GM19324 (cell line): Measurements from ENCODE around the gene CACNA1D.
"Not testable (repeated sequence)": the region's sequence is repeated elsewhere in the genome, so short reads cannot be mapped to it uniquely, and the experiment has no call there.

Source experiments
- ATAC-seq: cut with Tn5 transposase; IDR thresholded peaks from one replicate; pipeline ENCODE4 v1.9.1; 2021; ENCODE audit warnings: mild to moderate bottlenecking, moderate library complexity; ENCODE audit not compliant: unreplicated experiment, low FRiP score

The CACNA1D gene

GRCh38 chr3:53493963-53494791, at the start of gene CACNA1D:
TSS of gene CACNA1D (plus strand) at chr3:53494611. CDS start at chr3:53495167, 556 bp downstream.
- no peak for ATAC-seq

- no peak for ATAC-seq
Observed at GRCh38 chr3:53457068-53457467, 37.3 kb upstream of the CACNA1D start.

- no peak for ATAC-seq
Observed at GRCh38 chr3:53460326-53460725, 34.1 kb upstream of the CACNA1D start.

GRCh38 chr3:53464424-53464823, 30.0 kb upstream of the CACNA1D start:
- ATAC-seq: no peak

- ATAC-seq: not testable (repeated sequence)
Observed at GRCh38 chr3:53469758-53470157, 24.7 kb upstream of the CACNA1D start.

- ATAC-seq: no peak
Observed at GRCh38 chr3:53473422-53473821, 21.0 kb upstream of the CACNA1D start.

- not testable (repeated sequence) for ATAC-seq
Observed at GRCh38 chr3:53476372-53476771, 18.0 kb upstream of the CACNA1D start.

GRCh38 chr3:53477689-53478088, 16.7 kb upstream of the CACNA1D start:
- not testable (repeated sequence) for ATAC-seq

- ATAC-seq: no peak
Observed at GRCh38 chr3:53478166-53478830, 16.1 kb upstream of the CACNA1D start.

GRCh38 chr3:53478921-53479664, 15.3 kb upstream of the CACNA1D start:
- no peak for ATAC-seq

GRCh38 chr3:53482227-53482626, 12.2 kb upstream of the CACNA1D start:
- ATAC-seq: no peak

- no peak for ATAC-seq
Observed at GRCh38 chr3:53483821-53484220, 10.6 kb upstream of the CACNA1D start.

- no peak for ATAC-seq
Observed at GRCh38 chr3:53484984-53485383, 9.4 kb upstream of the CACNA1D start.

- ATAC-seq: no peak
Observed at GRCh38 chr3:53485675-53486403, 8.6 kb upstream of the CACNA1D start.

GRCh38 chr3:53486961-53487654, 7.3 kb upstream of the CACNA1D start:
- ATAC-seq: no peak

GRCh38 chr3:53489386-53489785, 5.0 kb upstream of the CACNA1D start:
- ATAC-seq: no peak

- ATAC-seq: no peak
Observed at GRCh38 chr3:53489787-53490458, 4.5 kb upstream of the CACNA1D start.

- no peak for ATAC-seq
Observed at GRCh38 chr3:53490459-53490968, 3.9 kb upstream of the CACNA1D start.

GRCh38 chr3:53491276-53491675, 3.1 kb upstream of the CACNA1D start:
- ATAC-seq: no peak
